Neural progenitor cell (in vitro differentiated cells): ENCODE data around the gene HCFC1. TPM values are rescaled to one million over a fixed set of nuclear protein-coding genes. Genes with fewer than 3 reads are reported as not detected.

Experiments
- DNase-seq: peaks from one replicate; pipeline ENCODE4 v3.0.0-alpha.2; 2016; ENCODE audit warnings: low spot score
- H2AFZ ChIP-seq: fragments of 200-600 bp; sonication (generic); replicated peaks from 2 replicates; pipeline ENCODE4 v1.6.1; 2016; ENCODE audit warnings: antibody characterized with exemption
- H3F3A ChIP-seq: fragments of 200-600 bp; sonication (generic); 2 replicates; pipeline ENCODE4 v1.6.1; 2016; ENCODE audit warnings: antibody characterized with exemption, low read depth
- H3K27ac ChIP-seq: fragments of 200-600 bp; sonication (generic); 2 replicates; pipeline ENCODE4 v1.5.1; 2016; ENCODE audit warnings: mild to moderate bottlenecking
- H3K27me3 ChIP-seq: fragments of 200-600 bp; sonication (generic); 2 replicates; pipeline ENCODE4 v1.6.1; 2016; ENCODE audit warnings: mild to moderate bottlenecking, moderate library complexity
- H3K36me3 ChIP-seq: fragments of 200-600 bp; sonication (generic); 2 replicates; pipeline ENCODE4 v1.5.1; 2016
- H3K4me1 ChIP-seq: fragments of 200-600 bp; sonication (generic); 2 replicates; pipeline ENCODE4 v1.6.1; 2016; ENCODE audit warnings: mixed run types
- H3K4me2 ChIP-seq: fragments of 200-600 bp; sonication (generic); 2 replicates; pipeline ENCODE4 v1.6.1; 2016
- H3K4me3 ChIP-seq: fragments of 200-600 bp; sonication (generic); 2 replicates; pipeline ENCODE4 v1.5.1; 2016
- H3K79me2 ChIP-seq: fragments of 200-600 bp; sonication (generic); 2 replicates; pipeline ENCODE4 v1.6.1; 2016; ENCODE audit warnings: low read depth
- H3K9ac ChIP-seq: fragments of 200-600 bp; sonication (generic); 2 replicates; pipeline ENCODE4 v1.6.1; 2016
- H3K9me3 ChIP-seq: fragments of 200-600 bp; sonication (generic); 2 replicates; pipeline ENCODE4 v1.5.1; 2016; ENCODE audit warnings: low read depth
- H4K20me1 ChIP-seq: fragments of 200-600 bp; sonication (generic); 2 replicates; pipeline ENCODE4 v1.6.1; 2016; ENCODE audit warnings: low read depth
- H3K27ac Mint-ChIP-seq: 3 replicates; pipeline ENCODE4 v1.8.0; 2021; ENCODE audit warnings: mixed read lengths
- H3K27me3 Mint-ChIP-seq: 2 replicates; pipeline ENCODE4 v1.8.0; 2022; ENCODE audit warnings: low read depth, mild to moderate bottlenecking, inconsistent platforms, moderate library complexity, mixed read lengths; ENCODE audit not compliant: insufficient read depth
- H3K36me3 Mint-ChIP-seq: 3 replicates; pipeline ENCODE4 v1.8.0; 2021; ENCODE audit warnings: mixed read lengths
- H3K4me1 Mint-ChIP-seq: 3 replicates; pipeline ENCODE4 v1.8.0; 2021; ENCODE audit warnings: mixed read lengths
- H3K4me3 Mint-ChIP-seq: 3 replicates; pipeline ENCODE4 v1.8.0; 2021; ENCODE audit warnings: mild to moderate bottlenecking, moderate library complexity, mixed read lengths
- H3K9me3 Mint-ChIP-seq: 3 replicates; pipeline ENCODE4 v1.8.0; 2020; ENCODE audit warnings: mixed read lengths
- EZH2 ChIP-seq: fragments of 200-600 bp; sonication (generic); IDR thresholded peaks from 2 replicates; pipeline ENCODE4 v1.6.1; 2017; ENCODE audit warnings: antibody characterized with exemption, mild to moderate bottlenecking, moderate library complexity
- EZH2phosphoT487 ChIP-seq: fragments of 200-600 bp; sonication (generic); IDR thresholded peaks from 2 replicates; pipeline ENCODE4 v1.6.1; 2017; ENCODE audit warnings: antibody characterized with exemption
- total RNA-seq: library from RNA; depleted of rRNA; stranded (reverse); fragments of >200 nt; gene quantifications from 2 replicates; pipeline ENCODE4 v1.2.3, GENCODE V29; 2015; ENCODE audit warnings: low replicate concordance
- TF ChIP-seq, protein P1 (sequence below): fragments of 200-600 bp; sonication (generic); IDR thresholded peaks from 2 replicates; pipeline ENCODE4 v1.5.1; 2017; ENCODE audit warnings: antibody characterized with exemption, mild to moderate bottlenecking

Gene HCFC1
- total RNA-seq, 1 donor from 2014 or later = 20.7 TPM

DNA sequence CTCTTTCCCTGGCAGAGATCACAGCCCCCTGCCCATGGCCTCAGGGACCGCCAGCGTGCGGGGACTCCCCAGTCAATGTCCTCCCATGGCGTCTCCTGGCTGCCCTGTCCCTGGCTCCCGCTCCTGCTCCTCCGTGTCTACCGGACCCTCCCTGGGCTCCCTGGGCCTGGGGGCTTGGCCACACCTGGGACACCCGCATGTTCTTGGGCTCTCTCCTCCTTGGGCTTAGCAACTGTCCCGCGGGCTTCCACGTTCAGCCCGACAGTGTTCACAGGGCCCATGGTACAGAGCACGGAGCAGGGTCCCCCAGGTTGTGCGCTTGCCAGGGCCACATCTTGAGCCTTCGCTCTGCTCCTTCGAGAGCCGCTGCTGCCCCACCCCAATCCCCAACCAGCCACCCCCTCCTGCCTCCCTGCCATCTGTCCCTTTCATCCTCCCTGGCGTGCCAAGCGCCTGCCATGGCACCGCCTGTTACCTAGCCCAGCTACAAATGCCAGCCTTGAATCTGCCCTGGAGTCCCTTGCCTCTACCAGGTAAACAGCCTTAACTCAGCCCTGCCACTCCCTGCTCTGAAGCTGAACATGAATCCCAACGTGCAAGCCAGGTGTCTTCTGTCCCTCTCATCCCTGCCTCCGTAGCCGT, 63.3 kb downstream of the HCFC1 start:
- H3K27me3 ChIP-seq = no peaks in the 10 kb centered on the region
- TF ChIP-seq EZH2 (no peak), EZH2phosphoT487 (no peak)
- TF ChIP-seq, protein P1, sequence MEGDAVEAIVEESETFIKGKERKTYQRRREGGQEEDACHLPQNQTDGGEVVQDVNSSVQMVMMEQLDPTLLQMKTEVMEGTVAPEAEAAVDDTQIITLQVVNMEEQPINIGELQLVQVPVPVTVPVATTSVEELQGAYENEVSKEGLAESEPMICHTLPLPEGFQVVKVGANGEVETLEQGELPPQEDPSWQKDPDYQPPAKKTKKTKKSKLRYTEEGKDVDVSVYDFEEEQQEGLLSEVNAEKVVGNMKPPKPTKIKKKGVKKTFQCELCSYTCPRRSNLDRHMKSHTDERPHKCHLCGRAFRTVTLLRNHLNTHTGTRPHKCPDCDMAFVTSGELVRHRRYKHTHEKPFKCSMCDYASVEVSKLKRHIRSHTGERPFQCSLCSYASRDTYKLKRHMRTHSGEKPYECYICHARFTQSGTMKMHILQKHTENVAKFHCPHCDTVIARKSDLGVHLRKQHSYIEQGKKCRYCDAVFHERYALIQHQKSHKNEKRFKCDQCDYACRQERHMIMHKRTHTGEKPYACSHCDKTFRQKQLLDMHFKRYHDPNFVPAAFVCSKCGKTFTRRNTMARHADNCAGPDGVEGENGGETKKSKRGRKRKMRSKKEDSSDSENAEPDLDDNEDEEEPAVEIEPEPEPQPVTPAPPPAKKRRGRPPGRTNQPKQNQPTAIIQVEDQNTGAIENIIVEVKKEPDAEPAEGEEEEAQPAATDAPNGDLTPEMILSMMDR = no peak
- H2AFZ ChIP-seq = no peak overlapping the region
- no peaks in the 10 kb centered on the region for H3F3A ChIP-seq
- H3K9me3 ChIP-seq = no peaks in the 10 kb centered on the region
- no peak overlapping the region for H3K4me3 ChIP-seq
- H3K4me2 ChIP-seq = no peak overlapping the region
- no peak overlapping the region for H3K27ac ChIP-seq
- no peaks in the 10 kb centered on the region for H4K20me1 ChIP-seq
- Mint-ChIP-seq H3K36me3 (no peaks in the 10 kb centered on the region), H3K27me3 (peaks cover 2% of the 10 kb centered on the region), H3K27ac (peak overlapping the region; percentile 37), H3K9me3 (peaks cover 16% of the 10 kb centered on the region), H3K4me3 (peak overlapping the region; percentile 50), H3K4me1 (peaks cover 4% of the 10 kb centered on the region)
- DNase-seq = no peak
- no peaks in the 10 kb centered on the region for H3K4me1 ChIP-seq
- no peaks in the 10 kb centered on the region for H3K79me2 ChIP-seq
- no peaks in the 10 kb centered on the region for H3K36me3 ChIP-seq
- no peak overlapping the region for H3K9ac ChIP-seq

DNA sequence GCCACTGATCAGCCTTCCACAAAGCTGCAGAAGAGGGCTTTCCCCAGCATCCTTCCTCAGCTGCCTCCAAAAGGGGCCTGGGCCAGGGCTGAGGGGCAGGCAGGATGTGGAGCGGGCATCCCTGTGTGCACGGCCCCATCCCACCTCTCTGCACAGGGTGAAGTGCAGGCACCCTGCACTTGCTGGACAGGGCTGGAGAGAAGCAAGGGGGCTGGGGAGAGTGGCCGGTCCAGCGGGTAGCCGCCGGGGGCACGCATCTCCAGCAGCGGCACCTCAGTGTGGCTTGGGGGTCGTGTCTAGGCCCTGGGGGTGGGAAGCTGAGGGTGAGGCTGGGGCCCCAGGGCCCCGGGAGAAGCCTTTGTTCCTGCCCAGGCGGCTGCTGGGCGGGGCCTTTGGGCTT, 64.2 kb downstream of the HCFC1 start:
- H3K9ac ChIP-seq = no peak overlapping the region
- H3K4me1 Mint-ChIP-seq = peaks cover 7% of the 10 kb centered on the region
- no peak overlapping the region for H3K4me2 ChIP-seq
- no peaks in the 10 kb centered on the region for H3K36me3 Mint-ChIP-seq
- no peak overlapping the region for H3K4me3 ChIP-seq
- no peak for DNase-seq
- no peak overlapping the region for H3K27ac Mint-ChIP-seq
- H3K79me2 ChIP-seq = no peaks in the 10 kb centered on the region
- H2AFZ ChIP-seq = no peak overlapping the region
- H3K9me3 Mint-ChIP-seq = peaks cover 19% of the 10 kb centered on the region
- peaks cover 4% of the 10 kb centered on the region for H3K27me3 Mint-ChIP-seq
- TF ChIP-seq EZH2 (no peak), EZH2phosphoT487 (no peak)
- TF ChIP-seq, protein P1 = no peak
- no peak overlapping the region for H3K4me3 Mint-ChIP-seq
- H3K27me3 ChIP-seq = no peaks in the 10 kb centered on the region
- no peaks in the 10 kb centered on the region for H4K20me1 ChIP-seq
- no peaks in the 10 kb centered on the region for H3K36me3 ChIP-seq
- no peaks in the 10 kb centered on the region for H3F3A ChIP-seq
- no peaks in the 10 kb centered on the region for H3K4me1 ChIP-seq
- H3K9me3 ChIP-seq = no peaks in the 10 kb centered on the region
- H3K27ac ChIP-seq = no peak overlapping the region

DNA sequence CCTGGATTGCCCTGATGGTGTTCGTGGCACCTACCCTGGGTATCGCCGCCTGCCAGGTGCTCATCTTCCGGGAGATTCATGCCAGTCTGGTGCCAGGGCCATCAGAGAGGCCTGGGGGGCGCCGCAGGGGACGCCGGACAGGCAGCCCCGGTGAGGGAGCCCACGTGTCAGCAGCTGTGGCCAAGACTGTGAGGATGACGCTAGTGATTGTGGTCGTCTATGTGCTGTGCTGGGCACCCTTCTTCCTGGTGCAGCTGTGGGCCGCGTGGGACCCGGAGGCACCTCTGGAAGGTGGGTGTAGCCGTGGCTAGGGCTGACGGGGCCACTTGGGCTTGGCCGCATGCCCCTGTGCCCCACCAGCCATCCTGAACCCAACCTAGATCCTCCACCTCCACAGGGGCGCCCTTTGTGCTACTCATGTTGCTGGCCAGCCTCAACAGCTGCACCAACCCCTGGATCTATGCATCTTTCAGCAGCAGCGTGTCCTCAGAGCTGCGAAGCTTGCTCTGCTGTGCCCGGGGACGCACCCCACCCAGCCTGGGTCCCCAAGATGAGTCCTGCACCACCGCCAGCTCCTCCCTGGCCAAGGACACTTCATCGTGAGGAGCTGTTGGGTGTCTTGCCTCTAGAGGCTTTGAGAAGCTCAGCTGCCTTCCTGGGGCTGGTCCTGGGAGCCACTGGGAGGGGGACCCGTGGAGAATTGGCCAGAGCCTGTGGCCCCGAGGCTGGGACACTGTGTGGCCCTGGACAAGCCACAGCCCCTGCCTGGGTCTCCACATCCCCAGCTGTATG, 65.3 kb downstream of the HCFC1 start:
- Histone ChIP-seq H3K79me2 (no peaks in the 10 kb centered on the region), H3K4me3 (no peak overlapping the region), H3K36me3 (no peaks in the 10 kb centered on the region), H3K4me2 (no peak overlapping the region), H3K9me3 (no peaks in the 10 kb centered on the region), H3F3A (no peaks in the 10 kb centered on the region), H4K20me1 (no peaks in the 10 kb centered on the region), H3K4me1 (no peaks in the 10 kb centered on the region), H3K27ac (no peak overlapping the region), H3K27me3 (no peaks in the 10 kb centered on the region), H3K9ac (no peak overlapping the region), H2AFZ (no peak overlapping the region)
- Mint-ChIP-seq H3K4me3 (no peak overlapping the region), H3K4me1 (peaks cover 15% of the 10 kb centered on the region), H3K36me3 (no peaks in the 10 kb centered on the region), H3K27ac (no peak overlapping the region), H3K27me3 (peaks cover 4% of the 10 kb centered on the region), H3K9me3 (peaks cover 16% of the 10 kb centered on the region)
- DNase-seq = no peak
- TF ChIP-seq, protein P1 = no peak
- TF ChIP-seq EZH2 = no peak
- TF ChIP-seq EZH2phosphoT487 = no peak
